Natural killer cell (primary cell): ENCODE results near the gene CMSS1. TPM values are rescaled to one million over a fixed set of nuclear protein-coding genes. Genes with fewer than 3 reads are reported as not detected.

Source experiments
- ATAC-seq, 3 donors: fragments of 150-1000 bp in 2 of 3; fragments of 200-7000 bp in 1 of 3; cut with Tn5 transposase; 1 replicate in 1 of 3; 2 replicates in 2 of 3; pipeline ENCODE4 v1.10.0; 2021; ENCODE audit warnings: mild to moderate bottlenecking in 2 of 3, moderate library complexity in 2 of 3
- DNase-seq, 2 donors: peaks; one replicate each; pipeline versions ENCODE4 v3.0.0 to v3.0.0-alpha.2; 2013 to 2021; ENCODE audit warnings: mixed read lengths in 1 of 2
- H3K27ac ChIP-seq: one replicate; pipeline ENCODE4 v1.5.1; 2013; ENCODE audit warnings: mild to moderate bottlenecking, low read length
- H3K27me3 ChIP-seq: one replicate; pipeline ENCODE4 v1.6.1; 2013; ENCODE audit warnings: low read length; ENCODE audit not compliant: control insufficient read depth, insufficient read depth
- H3K36me3 ChIP-seq: one replicate; pipeline ENCODE4 v1.6.1; 2013; ENCODE audit warnings: low read length; ENCODE audit not compliant: control insufficient read depth, insufficient read depth
- H3K4me1 ChIP-seq: one replicate; pipeline ENCODE4 v1.6.1; 2013; ENCODE audit warnings: low read length; ENCODE audit not compliant: control insufficient read depth, insufficient read depth
- H3K4me3 ChIP-seq: one replicate; pipeline ENCODE4 v1.5.1; 2013; ENCODE audit warnings: low read length
- H3K9me3 ChIP-seq: one replicate; pipeline ENCODE4 v1.6.1; 2013; ENCODE audit warnings: low read length; ENCODE audit not compliant: control insufficient read depth, insufficient read depth
- H3K27ac Mint-ChIP-seq, 2 donors: one replicate each; pipeline ENCODE4 v1.8.0; 2022; ENCODE audit warnings: mild to moderate bottlenecking in 2 of 2, mixed read lengths in 2 of 2, moderate library complexity in 1 of 2
- H3K27me3 Mint-ChIP-seq, 2 donors: one replicate each; pipeline ENCODE4 v1.8.0; 2022; ENCODE audit warnings: low read depth in 2 of 2, mixed read lengths in 2 of 2
- H3K36me3 Mint-ChIP-seq: one replicate; pipeline ENCODE4 v1.8.0; 2022; ENCODE audit warnings: mixed read lengths
- H3K4me1 Mint-ChIP-seq, 2 donors: one replicate each; pipeline ENCODE4 v1.8.0; 2022; ENCODE audit warnings: mixed read lengths in 2 of 2
- H3K4me3 Mint-ChIP-seq: one replicate; pipeline ENCODE4 v1.8.0; 2022; ENCODE audit warnings: mild to moderate bottlenecking, moderate library complexity, mixed read lengths
- H3K9me3 Mint-ChIP-seq, 2 donors: one replicate each; pipeline ENCODE4 v1.8.0; 2022; ENCODE audit warnings: mixed read lengths in 2 of 2
- WGBS: methylation state at CpG from one replicate; pipeline ENCODE4 v1.1.7; 2013; ENCODE audit warnings: missing lambda C conversion rate; ENCODE audit not compliant: insufficient coverage; 5-methylcytosine and 5-hydroxymethylcytosine counted together
- intact Hi-C: fragments of 100-400 bp; cut with micrococcal nuclease; formaldehyde crosslinking; loops from one replicate; pipeline ENCODE4 v1.14.2; 2022
- total RNA-seq, 4 donors: library from RNA; stranded (reverse); fragments of 120-200 nt in 1 of 4; gene quantifications; one replicate each; pipeline versions ENCODE4 v1.2.3 to v1.2.4, GENCODE V29; 2013 to 2022
- TF ChIP-seq, protein P1 (sequence below): fragments of 200-600 bp; IDR thresholded peaks from one replicate; pipeline ENCODE4 v1.8.0; 2022; ENCODE audit warnings: antibody characterized with exemption

CMSS1 gene
- total RNA-seq, 3 donors from 2014 or later (not counting 1 experiment from before 2014, with no cell fraction given), result 7.8 to 12.7 (median 9.2) TPM

DNA sequence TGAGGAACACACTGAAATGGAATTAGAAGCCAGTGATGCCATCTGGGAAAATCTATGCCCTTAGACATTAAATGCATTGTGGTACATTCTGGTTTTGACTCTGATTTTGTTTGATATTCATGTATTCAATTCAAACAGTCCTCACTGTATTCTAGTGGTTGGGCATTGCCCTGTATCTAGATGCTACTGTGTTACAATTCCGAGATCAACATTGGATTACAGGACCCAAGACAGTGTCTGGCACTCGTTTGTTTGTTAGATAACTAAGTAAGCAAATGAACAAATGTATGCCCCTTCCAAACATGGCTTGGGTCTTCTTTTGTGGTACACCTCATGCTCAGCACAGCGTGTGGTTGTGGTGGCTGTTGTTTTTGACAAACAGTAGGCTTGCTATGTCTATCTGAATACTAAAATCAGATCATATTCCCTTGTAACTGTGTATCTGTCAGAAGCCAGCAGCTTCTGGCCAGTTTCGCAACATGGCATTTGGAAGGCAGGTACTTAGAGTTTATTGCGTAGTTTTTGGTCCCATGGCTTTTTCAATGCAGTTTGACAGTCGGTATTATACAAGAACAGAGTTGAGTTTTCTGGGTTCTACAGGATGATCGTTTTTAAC, 290.9 kb downstream of the CMSS1 start:
- H3K36me3 Mint-ChIP-seq, result no peaks in the 10 kb centered on the region
- H3K27ac ChIP-seq, result no peak overlapping the region
- no peak overlapping the region for H3K4me3 ChIP-seq
- no peak for ATAC-seq
- no peak overlapping the region for H3K4me3 Mint-ChIP-seq
- intact Hi-C loops, result no loop called here
- no peaks in the 10 kb centered on the region for H3K9me3 ChIP-seq
- no peaks in the 10 kb centered on the region for H3K4me1 Mint-ChIP-seq
- peaks cover 0 to 2% of the 10 kb centered on the region in 2 donors for H3K27me3 Mint-ChIP-seq
- H3K36me3 ChIP-seq, result no peaks in the 10 kb centered on the region
- H3K9me3 Mint-ChIP-seq, result no peaks in the 10 kb centered on the region
- TF ChIP-seq, protein P1, sequence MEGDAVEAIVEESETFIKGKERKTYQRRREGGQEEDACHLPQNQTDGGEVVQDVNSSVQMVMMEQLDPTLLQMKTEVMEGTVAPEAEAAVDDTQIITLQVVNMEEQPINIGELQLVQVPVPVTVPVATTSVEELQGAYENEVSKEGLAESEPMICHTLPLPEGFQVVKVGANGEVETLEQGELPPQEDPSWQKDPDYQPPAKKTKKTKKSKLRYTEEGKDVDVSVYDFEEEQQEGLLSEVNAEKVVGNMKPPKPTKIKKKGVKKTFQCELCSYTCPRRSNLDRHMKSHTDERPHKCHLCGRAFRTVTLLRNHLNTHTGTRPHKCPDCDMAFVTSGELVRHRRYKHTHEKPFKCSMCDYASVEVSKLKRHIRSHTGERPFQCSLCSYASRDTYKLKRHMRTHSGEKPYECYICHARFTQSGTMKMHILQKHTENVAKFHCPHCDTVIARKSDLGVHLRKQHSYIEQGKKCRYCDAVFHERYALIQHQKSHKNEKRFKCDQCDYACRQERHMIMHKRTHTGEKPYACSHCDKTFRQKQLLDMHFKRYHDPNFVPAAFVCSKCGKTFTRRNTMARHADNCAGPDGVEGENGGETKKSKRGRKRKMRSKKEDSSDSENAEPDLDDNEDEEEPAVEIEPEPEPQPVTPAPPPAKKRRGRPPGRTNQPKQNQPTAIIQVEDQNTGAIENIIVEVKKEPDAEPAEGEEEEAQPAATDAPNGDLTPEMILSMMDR, result no peak
- DNase-seq, result no peak
- no peak overlapping the region for H3K27ac Mint-ChIP-seq
- H3K4me1 ChIP-seq, result no peaks in the 10 kb centered on the region
- WGBS, result 78% methylated on average over 6 of the region's 7 CpGs
- no peaks in the 10 kb centered on the region for H3K27me3 ChIP-seq

DNA sequence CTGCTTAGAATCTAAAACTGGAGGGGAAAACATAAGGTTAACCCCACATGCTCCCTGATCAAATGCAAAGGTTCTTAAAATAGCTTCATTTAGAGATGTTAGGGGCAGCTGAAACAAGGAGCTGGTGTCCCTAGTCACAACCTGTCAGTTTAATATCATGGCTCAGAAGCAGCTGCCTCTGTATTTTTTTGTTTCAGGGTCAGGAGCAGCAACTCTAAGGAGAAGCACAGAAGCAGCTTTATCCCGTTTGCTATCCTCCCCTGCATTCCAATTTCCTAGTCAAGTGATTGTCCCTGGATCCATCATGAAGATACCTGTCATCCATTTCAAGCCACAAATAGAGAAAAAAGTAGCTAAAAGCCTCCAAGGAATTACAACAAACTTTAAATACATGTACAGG, 292.5 kb downstream of the CMSS1 start:
- Mint-ChIP-seq H3K4me3 (no peak overlapping the region), H3K27ac (no peak overlapping the region), H3K4me1 (no peaks in the 10 kb centered on the region), H3K9me3 (no peaks in the 10 kb centered on the region), H3K27me3 (peaks cover 0 to 2% of the 10 kb centered on the region in 2 donors), H3K36me3 (no peaks in the 10 kb centered on the region)
- H3K27ac ChIP-seq, result no peak overlapping the region
- no peaks in the 10 kb centered on the region for H3K9me3 ChIP-seq
- no peaks in the 10 kb centered on the region for H3K4me1 ChIP-seq
- no peak overlapping the region for H3K4me3 ChIP-seq
- 87% methylated on average over 1 of the region's 1 CpG for WGBS
- ATAC-seq, result no peak
- no peaks in the 10 kb centered on the region for H3K27me3 ChIP-seq
- no peaks in the 10 kb centered on the region for H3K36me3 ChIP-seq
- intact Hi-C loops, result no loop called here
- DNase-seq, result no peak
- TF ChIP-seq, protein P1, result no peak

DNA sequence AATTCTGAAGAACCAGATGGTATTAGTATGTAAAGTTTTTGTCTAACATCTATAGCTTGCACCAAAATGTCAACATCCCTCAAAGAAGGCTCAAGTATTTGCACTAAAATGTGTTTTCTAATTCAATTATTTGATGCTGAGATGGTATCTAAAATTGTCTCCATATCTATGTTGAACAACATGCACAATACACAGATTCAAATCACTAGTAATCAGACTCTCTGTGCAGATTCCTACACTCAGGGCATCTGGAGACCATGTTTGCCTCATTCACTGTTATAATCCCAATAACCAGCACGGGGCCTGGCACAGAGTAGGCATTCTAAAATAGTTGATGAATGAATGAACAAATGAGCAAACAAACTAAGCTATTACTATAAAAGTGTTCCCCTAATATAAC, 294.1 kb downstream of the CMSS1 start:
- H3K4me3 Mint-ChIP-seq, result no peak overlapping the region
- Histone ChIP-seq H3K36me3 (no peaks in the 10 kb centered on the region), H3K4me1 (no peaks in the 10 kb centered on the region), H3K27me3 (no peaks in the 10 kb centered on the region), H3K4me3 (no peak overlapping the region), H3K27ac (no peak overlapping the region), H3K9me3 (no peaks in the 10 kb centered on the region)
- no peak overlapping the region for H3K27ac Mint-ChIP-seq
- peaks cover 0 to 2% of the 10 kb centered on the region in 2 donors for H3K27me3 Mint-ChIP-seq
- intact Hi-C loops, result no loop called here
- no peaks in the 10 kb centered on the region for H3K36me3 Mint-ChIP-seq
- DNase-seq (no peak), ATAC-seq (no peak)
- H3K4me1 Mint-ChIP-seq, result no peaks in the 10 kb centered on the region
- no CpG with 5 or more reads among the region's 1 CpG for WGBS
- H3K9me3 Mint-ChIP-seq, result no peaks in the 10 kb centered on the region
- TF ChIP-seq, protein P1, result no peak
